Posterior vena cava (tissue), 2 donors: ENCODE results near the gene SLC5A5. TPM values are rescaled to one million over a fixed set of nuclear protein-coding genes. Genes with fewer than 3 reads are reported as not detected.
"Not testable (repeated sequence)": the region's sequence is repeated elsewhere in the genome, so short reads cannot be mapped to it uniquely, and the experiment has no call there.

Source experiments
- DNase-seq: peaks from one replicate; pipeline ENCODE4 v3.0.0-alpha.2; 2020; ENCODE audit warnings: low spot score
- intact Hi-C, 2 donors: fragments of 100-400 bp; cut with DNase I; formaldehyde crosslinking; loops; one replicate each; pipeline versions ENCODE4 v1.14.1 to v1.14.2; 2022 to 2023
- total RNA-seq, 2 donors: library from RNA; stranded (reverse); fragmentation: NEBNext Ultra II Directional; extraction: Animal tissue kit (Norgen Biotek cat#: 25700); gene quantifications; one replicate each; pipeline ENCODE4 v1.2.1, GENCODE V29; 2021
- donor health status: DM: yes; HTN: yes; CAD: no.
- donor health status: DM: yes; HTN: yes; CAD: no.

The SLC5A5 gene
- total RNA-seq, 2 donors from 2014 or later = not detected

- intact Hi-C loops = no loop called here
These were observed 31.0 kb downstream of the SLC5A5 start for GRCh38 chr19:17902701-17903100.

DNA sequence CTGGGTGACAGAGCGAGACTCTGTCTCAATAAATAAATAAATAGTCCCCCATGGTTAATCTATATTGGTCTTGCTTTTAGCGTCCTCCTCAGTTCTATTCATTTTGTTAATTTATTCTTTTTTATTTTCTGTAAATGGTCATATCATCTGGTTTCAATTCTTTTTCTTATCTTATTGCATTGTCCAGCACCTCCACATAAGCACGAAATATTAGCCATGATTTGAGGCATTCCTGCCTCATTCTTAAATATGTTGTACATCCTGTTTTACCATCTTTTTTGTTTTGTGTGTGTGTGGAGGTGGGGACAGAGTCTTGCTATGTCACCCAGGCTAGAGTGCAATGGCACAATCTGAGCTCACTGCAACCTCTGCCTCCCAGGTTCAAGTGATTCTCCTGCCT is 36.5 kb downstream of the SLC5A5 start:
- intact Hi-C loops = no loop called here
- DNase-seq = no peak

More at GRCh38 chr19:17902701-17903100, 31.0 kb downstream of the SLC5A5 start:
- no peak for DNase-seq

GRCh38 chr19:17909003-17909732 is 37.4 kb downstream of the SLC5A5 start:
- no peak for DNase-seq
- intact Hi-C loops = no loop called here

DNA sequence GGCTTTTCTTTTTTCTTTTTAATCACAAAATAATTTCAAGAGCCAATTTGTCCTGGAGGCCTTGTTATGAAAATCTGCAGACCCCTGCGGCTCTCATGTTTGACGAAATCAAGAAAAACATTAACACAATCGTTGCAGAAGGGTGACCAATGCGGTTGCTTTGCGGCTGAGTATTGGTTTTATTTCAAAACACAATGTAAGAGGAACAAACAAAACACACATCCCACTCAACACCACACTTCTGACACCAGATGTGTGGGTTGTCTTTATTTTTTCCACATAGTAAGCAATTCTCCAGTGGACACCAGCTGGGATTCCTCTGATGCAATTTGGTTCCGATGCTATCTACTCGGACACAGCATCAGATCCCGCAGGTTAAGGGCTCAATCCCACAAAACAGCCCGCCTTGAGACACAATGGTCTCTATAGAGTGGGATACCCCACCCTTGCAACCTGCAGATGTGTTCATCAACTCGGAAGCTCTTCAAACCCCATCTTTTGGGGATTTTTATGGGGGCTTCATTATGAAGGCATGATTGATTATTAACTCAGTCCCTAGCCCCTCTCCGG is 39.1 kb downstream of the SLC5A5 start:
- no peak for DNase-seq
- intact Hi-C loops = no loop called here

- intact Hi-C loops = no loop called here
- DNase-seq = no peak
These were observed 44.3 kb downstream of the SLC5A5 start for GRCh38 chr19:17915940-17916593.

DNA sequence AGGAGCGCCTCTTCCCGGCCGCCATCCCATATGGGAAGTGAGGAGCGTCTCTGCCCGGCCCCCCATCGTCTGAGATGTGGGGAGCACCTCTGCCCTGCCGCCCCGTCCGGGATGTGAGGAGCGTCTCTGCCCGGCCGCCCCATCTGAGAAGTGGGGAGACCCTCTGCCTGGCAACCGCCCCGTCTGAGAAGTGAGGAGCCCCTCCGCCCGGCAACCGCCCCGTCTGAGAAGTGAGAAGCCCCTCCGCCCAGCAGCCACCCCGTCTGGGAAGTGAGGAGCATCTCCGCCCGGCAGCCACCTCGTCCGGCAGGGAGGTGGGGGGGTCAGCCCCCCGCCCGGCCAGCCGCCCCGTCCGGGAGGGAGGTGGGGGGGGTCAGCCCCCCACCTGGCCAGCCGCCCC is 46.4 kb downstream of the SLC5A5 start:
- DNase-seq, intact Hi-C loops: not testable (repeated sequence)

- DNase-seq, intact Hi-C loops: not testable (repeated sequence)
These were observed 47.4 kb downstream of the SLC5A5 start for GRCh38 chr19:17919122-17919521.

GRCh38 chr19:17920527-17920926 is 48.8 kb downstream of the SLC5A5 start:
- DNase-seq = no peak
- intact Hi-C loops = no loop called here

DNA sequence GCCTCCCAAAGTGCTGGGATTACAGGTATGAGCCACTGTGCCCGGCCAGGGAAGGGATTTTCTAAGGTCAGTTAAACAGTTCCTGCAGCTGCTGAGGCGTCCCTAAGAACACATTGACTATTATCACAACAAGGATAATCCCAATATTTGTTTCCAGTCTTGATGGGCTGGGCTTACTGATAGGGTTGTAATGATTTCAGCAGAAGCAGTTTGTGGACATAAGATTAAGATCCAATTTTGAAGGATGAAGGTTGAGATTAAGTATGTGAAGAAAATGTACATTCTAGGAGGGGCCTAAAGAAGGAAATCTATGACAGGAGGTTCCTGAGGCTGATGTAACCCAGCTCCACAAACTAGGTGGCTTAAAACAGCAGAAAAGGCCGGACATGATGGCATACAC is 50.4 kb downstream of the SLC5A5 start:
- intact Hi-C loops = no loop called here
- DNase-seq = no peak

DNA sequence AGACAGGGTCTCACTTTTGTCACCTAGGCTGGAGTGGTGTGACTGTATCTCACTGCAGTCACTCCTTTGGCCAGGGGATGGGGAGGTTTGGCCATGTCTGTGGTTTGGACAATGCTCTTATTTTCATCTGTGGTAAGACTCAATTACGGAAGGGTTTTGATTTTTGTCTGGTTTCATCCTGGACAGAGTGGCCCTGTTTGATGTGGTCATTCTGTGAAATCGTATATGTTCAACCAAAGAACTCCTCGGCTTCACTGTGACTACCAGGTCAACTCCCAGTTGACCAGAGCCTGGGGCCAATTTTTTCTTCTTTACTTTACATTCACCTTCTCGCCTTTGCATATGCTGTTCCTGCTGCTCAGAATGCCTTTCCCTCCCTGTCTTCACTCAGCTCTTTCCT is 54.3 kb downstream of the SLC5A5 start:
- no peak for DNase-seq
- intact Hi-C loops = no loop called here

- intact Hi-C loops = no loop called here
- no peak for DNase-seq
These were observed 57.3 kb downstream of the SLC5A5 start for GRCh38 chr19:17929056-17929455.

DNA sequence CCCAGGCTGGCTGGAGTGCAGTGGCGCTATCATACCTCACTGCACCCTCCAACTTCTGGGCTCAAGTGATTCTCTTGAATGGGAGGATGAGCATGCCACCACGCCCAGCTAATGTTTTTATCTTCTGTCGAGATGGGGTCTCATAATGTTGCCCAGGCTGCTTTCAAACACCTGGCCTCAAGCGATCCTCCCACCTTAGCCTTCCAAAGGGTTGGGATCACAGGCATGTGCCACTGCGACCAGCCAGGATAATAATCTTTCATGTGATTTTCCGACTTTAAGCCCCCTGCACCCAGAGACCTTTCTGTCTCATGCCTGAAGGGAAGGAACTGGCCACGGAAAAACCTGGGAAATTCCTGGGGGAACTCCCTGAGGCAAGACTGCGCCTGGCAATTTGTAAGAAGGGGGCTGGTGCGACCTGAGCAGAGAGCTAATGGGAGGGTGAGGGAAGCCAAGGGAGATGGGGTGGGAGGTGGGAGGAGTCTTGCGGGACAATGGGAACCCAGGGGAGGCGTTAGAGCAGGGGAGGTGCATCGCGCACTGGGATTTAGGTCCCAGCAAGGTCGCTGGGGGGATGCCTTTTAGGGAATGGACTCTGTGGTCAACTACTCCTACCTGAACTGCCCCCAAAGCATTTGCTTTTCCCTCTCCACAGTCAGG is 59.9 kb downstream of the SLC5A5 start:
- intact Hi-C loops = no loop called here
- no peak for DNase-seq

GRCh38 chr19:17932485-17933338 is 61.0 kb downstream of the SLC5A5 start, which contains the start of gene CCDC124:
TSS of gene CCDC124 (plus strand) at chr19:17933015. CDS start at chr19:17936421, 3,406 bp downstream.
- DNase-seq = peak; percentile 97
- intact Hi-C loops = no loop called here

DNA sequence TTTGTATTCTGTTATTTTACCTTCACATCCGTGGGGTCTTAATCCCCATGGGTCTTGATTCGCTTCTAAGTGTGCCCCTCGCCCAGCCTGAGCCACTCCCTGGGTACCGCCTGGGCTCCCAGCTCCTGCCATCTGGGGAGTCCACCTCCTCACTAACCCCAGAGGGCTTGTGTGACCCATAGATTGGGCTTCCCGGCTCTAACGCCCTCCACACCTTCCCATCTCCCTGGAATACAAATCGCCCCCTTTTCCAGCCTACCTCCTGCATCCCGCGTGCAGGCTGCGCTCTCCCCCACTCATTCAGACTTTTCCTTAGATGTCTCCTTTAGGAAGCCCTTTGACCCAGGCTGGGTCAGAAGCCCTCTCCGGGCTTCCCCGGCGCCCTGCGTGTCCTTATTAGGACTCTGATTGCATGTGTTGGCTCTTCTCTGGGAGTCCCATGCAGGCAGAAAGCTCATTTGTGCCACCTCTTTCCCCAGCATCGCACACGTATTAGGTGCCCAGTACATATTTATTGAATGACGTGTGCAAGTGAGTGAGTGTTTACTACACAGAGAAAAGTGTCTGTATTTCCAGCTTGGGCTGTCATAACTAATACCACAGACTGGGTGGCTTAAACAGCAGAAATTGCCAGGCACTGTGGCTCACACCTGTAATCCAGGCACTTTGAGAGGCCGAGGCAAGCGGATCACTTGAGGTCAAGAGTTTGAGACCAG is 61.8 kb downstream of the SLC5A5 start:
- no peak for DNase-seq
- intact Hi-C loops = no loop called here

- intact Hi-C loops = loop anchor here in 1 of 2 donors (5.0 kb wide), 1 partner anchor 74 kb away; no protein-coding TSS in a partner anchor
- no peak for DNase-seq
These were observed 64.6 kb downstream of the SLC5A5 start for GRCh38 chr19:17936379-17936778.

GRCh38 chr19:17937371-17937900 is 65.7 kb downstream of the SLC5A5 start:
- DNase-seq = no peak
- intact Hi-C loops = loop anchor here in 1 of 2 donors (5.0 kb wide), 1 partner anchor 75 kb away; no protein-coding TSS in a partner anchor

GRCh38 chr19:17938092-17938845 is 66.5 kb downstream of the SLC5A5 start:
- intact Hi-C loops = loop anchor here (2.0 to 5.0 kb wide), 2 partner anchors 59 to 76 kb away; no protein-coding TSS in a partner anchor
- DNase-seq = peak; percentile 96
